Coronary artery (tissue), 2 donors: ENCODE measurements around the gene FHDC1.

ENCODE experiments used
- DNase-seq: peaks from one replicate; pipeline ENCODE4 v3.0.0-alpha.2; 2017; ENCODE audit warnings: low spot score
- H3K27ac ChIP-seq, 2 donors: fragments of 200-600 bp; sonication (generic); one replicate each; pipeline ENCODE4 v1.5.1; 2016 to 2019
- H3K4me3 ChIP-seq: fragments of 200-600 bp; sonication (generic); 2 replicates; pipeline ENCODE4 v1.5.1; 2016; ENCODE audit warnings: mild to moderate bottlenecking, moderate library complexity
- TF ChIP-seq, protein P1 (sequence below): fragments of 200-600 bp; sonication (generic); IDR thresholded peaks from one replicate; pipeline ENCODE4 v1.5.1; 2019; ENCODE audit warnings: antibody characterized with exemption

FHDC1 gene

DNA sequence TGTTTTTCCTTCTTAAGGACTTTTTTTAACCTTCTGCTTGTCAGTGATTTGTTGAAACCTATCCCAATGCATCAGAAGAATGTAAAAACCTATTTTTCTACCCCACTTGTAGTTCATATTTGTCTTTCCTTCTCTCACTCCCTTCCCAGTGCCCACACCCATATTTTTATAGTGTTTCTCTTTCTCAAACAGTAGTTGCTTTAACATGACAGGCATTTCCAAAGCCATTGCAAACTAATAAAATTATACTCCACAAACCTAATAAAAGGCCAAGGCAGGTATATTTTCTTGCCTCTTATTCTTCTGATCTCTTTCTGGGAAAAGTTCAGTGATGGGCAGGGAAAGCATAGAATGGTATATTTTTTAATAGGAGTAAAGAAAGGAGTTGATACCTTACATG is 35.7 kb upstream of the FHDC1 start:
- Histone ChIP-seq H3K4me3 (no peak overlapping the region), H3K27ac (no peak overlapping the region)
- TF ChIP-seq, protein P1, sequence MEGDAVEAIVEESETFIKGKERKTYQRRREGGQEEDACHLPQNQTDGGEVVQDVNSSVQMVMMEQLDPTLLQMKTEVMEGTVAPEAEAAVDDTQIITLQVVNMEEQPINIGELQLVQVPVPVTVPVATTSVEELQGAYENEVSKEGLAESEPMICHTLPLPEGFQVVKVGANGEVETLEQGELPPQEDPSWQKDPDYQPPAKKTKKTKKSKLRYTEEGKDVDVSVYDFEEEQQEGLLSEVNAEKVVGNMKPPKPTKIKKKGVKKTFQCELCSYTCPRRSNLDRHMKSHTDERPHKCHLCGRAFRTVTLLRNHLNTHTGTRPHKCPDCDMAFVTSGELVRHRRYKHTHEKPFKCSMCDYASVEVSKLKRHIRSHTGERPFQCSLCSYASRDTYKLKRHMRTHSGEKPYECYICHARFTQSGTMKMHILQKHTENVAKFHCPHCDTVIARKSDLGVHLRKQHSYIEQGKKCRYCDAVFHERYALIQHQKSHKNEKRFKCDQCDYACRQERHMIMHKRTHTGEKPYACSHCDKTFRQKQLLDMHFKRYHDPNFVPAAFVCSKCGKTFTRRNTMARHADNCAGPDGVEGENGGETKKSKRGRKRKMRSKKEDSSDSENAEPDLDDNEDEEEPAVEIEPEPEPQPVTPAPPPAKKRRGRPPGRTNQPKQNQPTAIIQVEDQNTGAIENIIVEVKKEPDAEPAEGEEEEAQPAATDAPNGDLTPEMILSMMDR, result no peak
- no peak for DNase-seq

DNA sequence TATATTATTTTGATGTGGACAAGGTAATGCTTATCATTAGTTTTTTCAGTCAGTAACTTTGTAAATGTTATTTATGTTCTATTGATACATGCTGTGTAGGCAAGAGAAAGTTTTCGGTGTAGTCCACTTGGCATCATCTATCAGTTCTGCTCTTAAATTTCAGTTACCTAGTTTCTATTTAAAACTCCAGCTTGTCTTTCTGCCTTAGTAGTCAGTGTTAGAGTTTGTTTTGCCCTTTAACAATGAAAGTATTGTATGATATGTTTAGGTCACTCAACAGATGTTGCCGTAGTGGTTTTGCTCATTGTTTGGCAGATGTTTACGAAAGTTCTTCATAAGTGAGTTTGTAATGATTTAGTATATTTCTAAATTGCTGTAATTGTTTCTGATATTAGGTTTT is 34.9 kb upstream of the FHDC1 start:
- DNase-seq, result no peak
- Histone ChIP-seq H3K4me3 (no peak overlapping the region), H3K27ac (no peak overlapping the region)
- TF ChIP-seq, protein P1, result no peak

DNA sequence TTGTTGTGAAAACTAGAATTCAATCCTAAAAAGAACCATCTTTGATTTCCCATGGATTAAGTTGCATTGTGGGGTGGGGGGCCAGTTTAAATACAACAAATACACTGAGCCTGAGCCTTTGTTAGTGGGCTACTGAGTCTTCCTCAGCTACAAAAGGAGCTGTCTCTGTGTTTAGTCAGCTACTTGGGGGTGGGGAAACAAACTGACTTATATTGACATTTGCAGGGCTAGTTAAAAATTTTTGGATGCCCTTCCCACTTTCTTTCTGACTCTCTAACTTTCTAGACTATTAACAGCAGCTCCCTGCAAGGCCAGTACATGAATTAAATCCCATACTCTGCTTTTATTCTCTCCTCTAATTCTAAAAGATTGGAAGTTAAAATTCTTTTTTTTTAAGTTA is 32.5 kb upstream of the FHDC1 start:
- Histone ChIP-seq H3K4me3 (no peak overlapping the region), H3K27ac (no peak overlapping the region)
- DNase-seq, result no peak
- TF ChIP-seq, protein P1, result no peak

DNA sequence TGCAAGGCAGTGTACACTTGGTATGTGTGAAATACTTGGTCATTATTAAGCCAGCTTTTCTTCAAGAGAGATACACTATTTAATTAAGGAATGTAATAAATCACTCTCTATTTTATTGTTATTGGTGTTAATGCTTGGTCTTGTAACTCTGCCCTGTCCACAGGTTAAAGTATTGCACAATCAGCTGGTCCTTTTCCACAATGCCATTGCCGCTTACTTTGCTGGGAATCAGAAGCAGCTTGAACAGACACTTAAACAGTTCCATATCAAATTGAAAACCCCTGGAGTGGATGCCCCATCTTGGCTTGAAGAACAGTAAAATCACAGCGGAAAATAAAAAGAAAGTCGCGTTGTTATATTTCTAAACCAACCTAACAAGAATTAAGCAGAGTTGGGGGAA is 26.2 kb upstream of the FHDC1 start:
- no peak for DNase-seq
- TF ChIP-seq, protein P1, result no peak

DNA sequence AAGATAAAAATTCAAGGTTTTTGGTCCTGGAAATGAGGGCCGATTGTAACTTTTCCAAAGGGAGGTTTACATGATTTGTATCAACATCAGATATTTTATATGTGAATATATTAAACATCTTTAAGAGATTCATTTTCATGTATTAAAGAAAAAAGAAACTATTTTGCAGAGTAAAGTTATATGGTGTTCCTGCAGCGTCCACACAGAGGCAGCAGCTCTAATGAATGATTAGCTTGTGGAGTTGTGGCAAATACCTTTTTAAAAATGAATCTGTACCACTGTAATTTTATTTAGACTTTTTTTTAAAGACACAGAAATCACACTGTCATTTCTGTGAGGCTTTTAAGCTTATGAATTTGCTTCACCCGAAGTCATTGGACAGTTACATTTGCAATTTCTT is 25.6 kb upstream of the FHDC1 start:
- TF ChIP-seq, protein P1, result no peak
- H3K4me3 ChIP-seq, result no peak overlapping the region
- no peak for DNase-seq
- H3K27ac ChIP-seq, result no peak overlapping the region

More for the DNA sequence above, 26.2 kb upstream of the FHDC1 start:
- H3K4me3 ChIP-seq, result no peak overlapping the region
- H3K27ac ChIP-seq, result no peak overlapping the region

DNA sequence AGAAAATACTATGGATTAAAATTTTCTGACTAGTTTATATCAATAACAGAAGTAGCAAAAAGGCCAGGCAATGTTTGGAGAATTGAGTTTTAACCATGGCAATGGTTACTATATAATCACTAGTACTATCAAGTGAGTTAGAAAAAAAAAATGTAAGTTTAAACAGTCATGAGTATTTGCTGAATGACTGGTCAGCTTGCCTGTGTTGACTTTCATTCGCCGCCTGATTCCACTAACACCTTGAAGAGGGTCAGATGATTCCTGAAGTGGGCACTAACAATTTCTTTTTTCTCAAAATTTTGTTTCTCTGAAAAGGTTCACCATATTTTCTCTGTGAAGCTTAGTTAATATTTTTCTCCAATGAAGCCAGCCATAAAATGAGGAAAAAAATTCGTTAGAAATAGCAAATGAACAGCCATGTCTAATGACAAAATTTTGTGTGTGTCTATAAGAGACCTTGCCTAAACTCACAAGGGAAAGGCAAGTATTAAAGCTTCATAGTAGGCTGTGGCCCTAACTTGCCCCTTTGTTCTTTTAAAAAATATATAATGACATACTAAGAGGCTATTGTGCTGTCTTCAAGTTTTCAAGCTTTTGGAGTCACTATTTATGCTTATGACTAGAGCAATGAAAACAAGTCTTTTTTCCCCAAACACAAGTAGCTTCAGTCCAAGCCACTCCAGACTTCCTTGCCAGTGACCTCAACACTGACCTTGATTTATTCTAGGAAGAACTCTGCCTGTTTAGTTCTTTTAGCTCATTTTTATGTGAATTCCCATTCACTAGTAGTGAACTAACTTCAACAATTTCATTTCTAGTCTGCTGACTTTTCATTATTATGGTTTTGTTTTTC is 18.4 kb upstream of the FHDC1 start:
- no peak for DNase-seq

More for the DNA sequence above, 18.4 kb upstream of the FHDC1 start:
- no peak overlapping the region for H3K27ac ChIP-seq
- H3K4me3 ChIP-seq, result no peak overlapping the region
- TF ChIP-seq, protein P1, result no peak
